ENCODE measurements around the gene C9orf72. TPM values are rescaled to one million over a fixed set of nuclear protein-coding genes. Genes with fewer than 3 reads are reported as not detected.

C9orf72 gene
- total and polyA plus RNA-seq, 8 donors = 3.6 to 9.5 (median 7.3) TPM

- FAIRE-seq (no peak), ATAC-seq (no peak), DNase-seq (no peak)
- H3K9me3 ChIP-seq = no peaks in the 10 kb centered on the region
- no peak overlapping the region for H3K27ac ChIP-seq
- no peak overlapping the region for H3K4me3 ChIP-seq
- no peaks in the 10 kb centered on the region for H3K36me3 ChIP-seq
- no peaks in the 10 kb centered on the region for H3K4me1 ChIP-seq
- no peaks in the 10 kb centered on the region for H3K27me3 ChIP-seq
- TF ChIP-seq CTCF (IDR thresholded peaks at IDR 0.05) = no peak
- intact Hi-C loops (cut with DNase I) = no loop called here
Observed at GRCh38 chr9:27584931-27585330, 11.7 kb upstream of the C9orf72 start.

GRCh38 chr9:27582794-27583193 is 9.5 kb upstream of the C9orf72 start:
- Histone ChIP-seq H3K27me3 (no peaks in the 10 kb centered on the region), H3K4me1 (no peaks in the 10 kb centered on the region), H3K36me3 (no peaks in the 10 kb centered on the region), H3K4me3 (no peak overlapping the region), H3K9me3 (no peaks in the 10 kb centered on the region), H3K27ac (no peak overlapping the region)
- WGBS, 2 donors = 58 to 68% methylated on average over 2 of the region's 2 CpGs
- TF ChIP-seq CTCF (IDR thresholded peaks at IDR 0.05) = no peak
- DNase-seq (no peak), ATAC-seq (no peak), FAIRE-seq (no peak)
- intact Hi-C loops (cut with DNase I) = no loop called here

- intact Hi-C loops (cut with DNase I) = no loop called here
Observed at GRCh38 chr9:27581826-27582225, 8.5 kb upstream of the C9orf72 start.

GRCh38 chr9:27573634-27574590 is 631 bp upstream of the C9orf72 start:
- H3K9me3 ChIP-seq = no peaks in the 10 kb centered on the region
- WGBS, 2 donors = 1% methylated on average over 35 of the region's 35 CpGs
- no peak for TF ChIP-seq CTCF (IDR thresholded peaks at IDR 0.05)
- ATAC-seq = peak; percentile 86 to 92 (median 90)
- peak; percentile 82 to 98 (median 94) for DNase-seq
- peak overlapping the region; percentile 1 to 82 (median 76) for H3K4me3 ChIP-seq
- no peaks in the 10 kb centered on the region for H3K36me3 ChIP-seq
- intact Hi-C loops (cut with DNase I) = no loop called here
- H3K27me3 ChIP-seq = no peaks in the 10 kb centered on the region
- FAIRE-seq = peak; percentile 96
- H3K27ac ChIP-seq = peak overlapping the region; percentile 94 to 98 (median 96)
- H3K4me1 ChIP-seq = peaks cover 0 to 21% (median 13%) of the 10 kb centered on the region in 3 donors

More at GRCh38 chr9:27581826-27582225, 8.5 kb upstream of the C9orf72 start:
- WGBS, 2 donors = 81 to 89% methylated on average over 1 of the region's 1 CpG
- no peak overlapping the region for H3K27ac ChIP-seq
- ATAC-seq (no peak), FAIRE-seq (no peak), DNase-seq (no peak)
- H3K36me3 ChIP-seq = no peaks in the 10 kb centered on the region
- H3K9me3 ChIP-seq = no peaks in the 10 kb centered on the region
- no peak for TF ChIP-seq CTCF (IDR thresholded peaks at IDR 0.05)
- no peak overlapping the region for H3K4me3 ChIP-seq
- no peaks in the 10 kb centered on the region for H3K27me3 ChIP-seq
- no peaks in the 10 kb centered on the region for H3K4me1 ChIP-seq

GRCh38 chr9:27572566-27572917 is 739 bp downstream of the C9orf72 start:
- Histone ChIP-seq H3K4me3 (peak overlapping the region; percentile 61 to 82 (median 76)), H3K4me1 (peaks cover 0 to 21% (median 13%) of the 10 kb centered on the region in 3 donors), H3K9me3 (no peaks in the 10 kb centered on the region), H3K36me3 (no peaks in the 10 kb centered on the region), H3K27ac (peak overlapping the region; percentile 94 to 98 (median 96)), H3K27me3 (no peaks in the 10 kb centered on the region)
- FAIRE-seq (no peak), DNase-seq (peak in 2 of 6 donors; percentile 15 to 45), ATAC-seq (peak; percentile 21 to 50 (median 32))
- intact Hi-C loops (cut with DNase I) = no loop called here
- WGBS, 2 donors = 0 to 2% methylated on average over 6 of the region's 6 CpGs
- TF ChIP-seq CTCF (IDR thresholded peaks at IDR 0.05) = no peak

Measured in pancreas (tissue), 10 donors.